ENCODE data around the gene ABCC2. TPM values are rescaled to one million over a fixed set of nuclear protein-coding genes. Genes with fewer than 3 reads are reported as not detected.

The ABCC2 gene
- total RNA-seq, 2 experiments from 2014 or later, result 0.62 to 1.6 TPM

- ChIA-PET CTCF (interaction anchor here (0.6 to 4.4 kb wide), 47 partner anchors 9 to 636 kb away, joined by 3 to 131 read pairs (median 4); partner anchors contain the start of genes COX15, CUTC and DNMBP), POLR2A (interaction anchor here (0.5 to 0.9 kb wide), 3 partner anchors 31 to 205 kb away, joined by 3 read pairs; no protein-coding TSS in a partner anchor)
- ATAC-seq, result peak; percentile 95
- no peaks in the 10 kb centered on the region for H3K27me3 Mint-ChIP-seq
- peaks cover 3% of the 10 kb centered on the region for H3K4me1 Mint-ChIP-seq
- no peak overlapping the region for H3K27ac Mint-ChIP-seq
- H3K4me3 Mint-ChIP-seq, result no peak overlapping the region
- peak; percentile 81 for DNase-seq
- H3K9me3 Mint-ChIP-seq (ENCODE audit: low read depth), result no peaks in the 10 kb centered on the region
- no peaks in the 10 kb centered on the region for H3K36me3 Mint-ChIP-seq (ENCODE audit: low read depth)
- intact Hi-C loops (cut with DNase I, micrococcal nuclease), result loop anchor here (1.0 to 10.0 kb wide), 7 partner anchors 116 to 589 kb away; partner anchors contain the start of genes DNMBP (in 1 of the 2) and ERLIN1 (in 1 of the 2)
These were observed 63.5 kb downstream of the ABCC2 start for GRCh38 chr10:99845837-99846382.

- H3K9me3 Mint-ChIP-seq (ENCODE audit: low read depth), result no peaks in the 10 kb centered on the region
- no peaks in the 10 kb centered on the region for H3K27me3 Mint-ChIP-seq
- no peak for ATAC-seq
- H3K4me1 Mint-ChIP-seq, result peaks cover 3% of the 10 kb centered on the region
- ChIA-PET POLR2A (no interaction called here), CTCF (interaction anchor here (0.6 to 2.7 kb wide), 5 partner anchors 10 to 197 kb away, joined by 3 to 17 read pairs (median 4); no protein-coding TSS in a partner anchor)
- H3K36me3 Mint-ChIP-seq (ENCODE audit: low read depth), result no peaks in the 10 kb centered on the region
- H3K27ac Mint-ChIP-seq, result no peak overlapping the region
- DNase-seq, result no peak
- intact Hi-C loops (cut with DNase I, micrococcal nuclease), result loop anchor here (5.0 to 10.0 kb wide), 3 partner anchors 158 to 586 kb away; partner anchors contain the start of genes DNMBP (in 1 of the 2) and ERLIN1 (in 1 of the 2)
- H3K4me3 Mint-ChIP-seq, result no peak overlapping the region
These were observed 66.6 kb downstream of the ABCC2 start for GRCh38 chr10:99849057-99849456.

- no peak overlapping the region for H3K27ac Mint-ChIP-seq
- POLR2A ChIA-PET, result no interaction called here
These were observed 67.1 kb downstream of the ABCC2 start for GRCh38 chr10:99849536-99849935.

DNA sequence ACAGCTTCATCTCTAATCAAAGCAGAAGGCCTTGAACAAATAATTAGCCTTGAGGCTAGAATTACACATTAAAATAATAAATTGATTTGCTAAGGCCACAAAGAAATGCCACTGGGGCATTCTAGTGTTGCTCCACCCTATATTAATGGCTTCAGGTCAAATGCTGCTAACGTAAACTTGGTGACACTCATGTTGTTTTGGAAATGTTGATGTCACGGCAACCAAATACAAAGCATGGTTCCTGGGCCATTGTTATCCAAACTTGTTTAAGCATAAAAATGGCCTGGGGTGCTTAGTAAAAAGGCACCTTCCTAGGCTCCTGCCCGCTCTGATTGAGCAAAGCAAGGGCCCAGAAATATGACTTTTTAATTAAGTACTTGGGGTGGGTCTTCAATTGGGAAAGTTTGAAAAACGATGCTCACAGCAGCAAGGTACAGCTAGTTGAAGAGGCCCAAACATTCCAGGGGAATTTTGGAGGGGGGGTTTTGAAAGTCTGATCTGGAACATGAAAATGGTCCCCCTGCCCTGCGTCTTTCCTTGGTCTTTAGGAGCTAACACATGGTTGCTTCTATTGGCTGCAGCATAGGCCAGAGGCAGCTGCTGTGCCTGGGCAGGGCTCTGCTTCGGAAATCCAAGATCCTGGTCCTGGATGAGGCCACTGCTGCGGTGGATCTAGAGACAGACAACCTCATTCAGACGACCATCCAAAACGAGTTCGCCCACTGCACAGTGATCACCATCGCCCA, 67.8 kb downstream of the ABCC2 start:
- no peaks in the 10 kb centered on the region for H3K36me3 Mint-ChIP-seq (ENCODE audit: low read depth)
- CTCF ChIA-PET, result interaction anchor here (0.5 to 2.7 kb wide), 7 partner anchors 9 to 196 kb away, joined by 3 to 17 read pairs (median 4); no protein-coding TSS in a partner anchor
- POLR2A ChIA-PET, result no interaction called here
- no peak overlapping the region for H3K27ac Mint-ChIP-seq
- H3K4me3 Mint-ChIP-seq, result no peak overlapping the region
- no peak for ATAC-seq
- peaks cover 3% of the 10 kb centered on the region for H3K4me1 Mint-ChIP-seq
- intact Hi-C loops (cut with DNase I, micrococcal nuclease), result no loop called here
- DNase-seq, result no peak
- H3K9me3 Mint-ChIP-seq (ENCODE audit: low read depth), result no peaks in the 10 kb centered on the region
- H3K27me3 Mint-ChIP-seq, result no peaks in the 10 kb centered on the region

More at GRCh38 chr10:99849536-99849935, 67.1 kb downstream of the ABCC2 start:
- DNase-seq (no peak), ATAC-seq (no peak)
- Mint-ChIP-seq H3K4me1 (peaks cover 3% of the 10 kb centered on the region), H3K27me3 (no peaks in the 10 kb centered on the region), H3K4me3 (no peak overlapping the region), H3K36me3 (ENCODE audit: low read depth) (no peaks in the 10 kb centered on the region), H3K9me3 (ENCODE audit: low read depth) (no peaks in the 10 kb centered on the region)
- intact Hi-C loops (cut with DNase I, micrococcal nuclease), result loop anchor here (5.0 to 10.0 kb wide), 3 partner anchors 158 to 585 kb away; partner anchors contain the start of genes DNMBP (in 1 of the 2) and ERLIN1 (in 1 of the 2)
- CTCF ChIA-PET, result interaction anchor here (0.6 to 2.7 kb wide), 6 partner anchors 10 to 196 kb away, joined by 3 to 17 read pairs (median 4); no protein-coding TSS in a partner anchor

DNA sequence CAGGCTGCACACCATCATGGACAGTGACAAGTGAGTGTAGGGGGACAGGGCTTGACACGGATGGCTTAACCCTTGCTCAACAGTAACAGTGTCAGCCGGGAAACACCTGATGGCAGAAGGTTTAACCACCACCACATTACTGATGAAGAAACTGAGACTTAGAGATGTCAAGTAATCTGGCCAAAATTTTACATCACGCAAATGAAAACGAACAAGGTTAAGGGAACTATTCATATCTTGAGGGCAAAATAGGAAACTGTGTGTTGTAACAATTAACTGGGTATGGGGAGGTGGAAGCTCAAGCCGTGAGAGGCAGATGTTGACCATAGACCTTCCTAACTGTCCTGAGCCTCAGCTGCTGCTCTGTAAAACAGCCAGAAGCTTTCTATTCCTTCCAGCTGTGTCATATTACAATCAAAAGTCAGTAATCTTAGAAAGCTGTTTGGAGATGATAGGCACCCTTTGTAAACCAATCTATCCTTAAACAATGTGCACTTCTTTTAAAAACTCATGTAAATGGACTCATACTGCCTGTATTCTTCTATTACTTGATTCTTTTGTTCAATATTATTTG, 68.4 kb downstream of the ABCC2 start:
- intact Hi-C loops (cut with DNase I, micrococcal nuclease), result no loop called here
- H3K27ac Mint-ChIP-seq, result no peak overlapping the region

DNA sequence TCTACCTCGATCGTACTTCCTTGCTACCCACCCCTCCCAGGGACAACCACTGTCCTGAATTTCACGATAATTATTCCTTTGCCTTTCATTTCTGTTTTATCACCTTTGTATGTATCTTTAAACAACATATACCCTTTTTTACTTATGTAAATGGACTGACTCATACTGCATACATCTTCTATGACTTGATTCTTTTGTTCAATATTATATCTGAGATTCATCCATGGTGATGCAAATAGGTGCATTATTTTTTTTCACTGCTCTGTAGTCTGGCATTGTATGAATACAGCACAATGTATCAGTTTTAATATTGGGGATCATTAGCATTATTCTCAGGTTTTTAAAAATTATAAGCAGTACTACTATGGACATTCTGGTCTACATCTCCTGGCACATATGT, 69.4 kb downstream of the ABCC2 start:
- no peak for DNase-seq
- no peak overlapping the region for H3K4me3 Mint-ChIP-seq
- H3K27ac Mint-ChIP-seq, result no peak overlapping the region
- intact Hi-C loops (cut with DNase I, micrococcal nuclease), result no loop called here
- no peaks in the 10 kb centered on the region for H3K4me1 Mint-ChIP-seq
- no peaks in the 10 kb centered on the region for H3K36me3 Mint-ChIP-seq (ENCODE audit: low read depth)
- ChIA-PET POLR2A (no interaction called here), CTCF (interaction anchor here (1.1 to 5.0 kb wide), 2 partner anchors 167 to 194 kb away, joined by 4 to 33 read pairs; no protein-coding TSS in a partner anchor)
- no peaks in the 10 kb centered on the region for H3K9me3 Mint-ChIP-seq (ENCODE audit: low read depth)
- ATAC-seq, result no peak
- H3K27me3 Mint-ChIP-seq, result no peaks in the 10 kb centered on the region

More for the DNA sequence above, 68.4 kb downstream of the ABCC2 start:
- DNase-seq (no peak), ATAC-seq (no peak)
- peaks cover 3% of the 10 kb centered on the region for H3K4me1 Mint-ChIP-seq
- no peak overlapping the region for H3K4me3 Mint-ChIP-seq
- H3K27me3 Mint-ChIP-seq, result no peaks in the 10 kb centered on the region
- H3K9me3 Mint-ChIP-seq (ENCODE audit: low read depth), result no peaks in the 10 kb centered on the region
- ChIA-PET CTCF (interaction anchor here (0.5 to 1.1 kb wide), 3 partner anchors 10 to 192 kb away, joined by 3 to 6 read pairs (median 3); no protein-coding TSS in a partner anchor), POLR2A (no interaction called here)
- no peaks in the 10 kb centered on the region for H3K36me3 Mint-ChIP-seq (ENCODE audit: low read depth)

DNA sequence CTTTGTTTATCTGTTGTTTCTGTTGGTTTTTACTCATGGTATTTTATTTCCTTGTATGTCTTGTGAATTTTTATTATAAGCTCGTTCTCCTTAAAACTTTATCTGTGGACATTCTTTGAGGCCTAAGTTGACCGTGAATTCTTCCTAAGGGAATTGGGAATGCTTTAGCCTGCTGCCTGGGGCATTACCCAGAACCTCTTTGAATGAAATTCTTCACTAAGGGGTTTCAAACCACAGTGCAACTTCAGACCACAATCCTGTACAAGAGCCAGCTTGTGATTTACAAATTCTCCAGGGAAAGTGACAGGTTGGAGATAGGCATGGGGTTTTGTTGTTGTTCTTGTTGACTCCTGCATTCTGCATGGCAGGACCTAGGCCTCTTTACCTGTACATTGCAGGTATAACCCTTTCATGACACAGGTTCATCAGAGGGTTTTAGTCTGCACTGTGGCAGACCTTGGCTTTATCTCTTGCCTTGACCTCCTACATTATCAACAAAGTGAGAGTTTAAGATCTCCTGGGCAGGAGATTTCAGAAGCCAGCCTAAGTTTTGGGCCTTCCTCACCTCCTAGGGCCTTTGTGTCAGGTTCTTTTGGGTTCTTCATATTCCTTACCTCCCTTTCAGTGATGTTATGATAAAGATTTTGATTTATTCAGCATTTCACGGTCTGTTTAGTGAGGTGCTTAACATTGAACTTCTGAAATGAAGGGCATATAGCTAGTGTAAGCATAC, 70.2 kb downstream of the ABCC2 start:
- H3K4me3 Mint-ChIP-seq, result no peak overlapping the region
- ChIA-PET POLR2A (no interaction called here), CTCF (interaction anchor here (1.1 to 5.0 kb wide), 2 partner anchors 166 to 193 kb away, joined by 4 to 33 read pairs; no protein-coding TSS in a partner anchor)
- no peak overlapping the region for H3K27ac Mint-ChIP-seq
- H3K4me1 Mint-ChIP-seq, result no peaks in the 10 kb centered on the region
- DNase-seq, result no peak
- H3K36me3 Mint-ChIP-seq (ENCODE audit: low read depth), result no peaks in the 10 kb centered on the region
- intact Hi-C loops (cut with DNase I, micrococcal nuclease), result no loop called here
- no peak for ATAC-seq
- peaks cover under 1% of the 10 kb centered on the region for H3K27me3 Mint-ChIP-seq
- no peaks in the 10 kb centered on the region for H3K9me3 Mint-ChIP-seq (ENCODE audit: low read depth)

- intact Hi-C loops (cut with DNase I, micrococcal nuclease), result no loop called here
- H3K4me1 Mint-ChIP-seq, result no peaks in the 10 kb centered on the region
These were observed 71.2 kb downstream of the ABCC2 start for GRCh38 chr10:99853655-99854054.

DNA sequence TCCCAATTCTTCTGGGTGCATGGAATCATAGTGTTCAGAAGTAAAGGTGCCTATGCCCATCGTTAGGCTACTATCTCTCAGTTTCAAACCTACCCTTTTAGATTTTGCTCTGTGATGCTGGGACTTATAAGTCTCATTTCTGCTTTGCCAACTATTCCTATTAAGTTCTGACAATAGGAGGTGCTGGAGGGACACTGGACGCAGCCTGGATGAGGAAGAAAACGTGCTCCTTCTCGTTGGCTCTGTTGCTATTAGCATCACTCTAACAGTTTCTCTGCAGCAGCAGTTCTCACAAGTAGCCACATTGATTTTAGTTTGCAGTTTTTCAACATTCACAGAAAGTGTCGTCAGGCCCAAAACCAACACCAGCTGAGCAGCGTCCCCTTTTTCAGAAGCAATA, 72.4 kb downstream of the ABCC2 start:
- Mint-ChIP-seq H3K36me3 (ENCODE audit: low read depth) (no peaks in the 10 kb centered on the region), H3K27me3 (peaks cover 9% of the 10 kb centered on the region), H3K9me3 (ENCODE audit: low read depth) (no peaks in the 10 kb centered on the region), H3K4me1 (no peaks in the 10 kb centered on the region), H3K4me3 (no peak overlapping the region), H3K27ac (no peak overlapping the region)
- ChIA-PET POLR2A (no interaction called here), CTCF (interaction anchor here (5.0 to 7.0 kb wide), 2 partner anchors 9 to 191 kb away, joined by 33 to 42 read pairs; no protein-coding TSS in a partner anchor)
- intact Hi-C loops (cut with DNase I, micrococcal nuclease), result no loop called here
- ATAC-seq (no peak), DNase-seq (no peak)

More at GRCh38 chr10:99853655-99854054, 71.2 kb downstream of the ABCC2 start:
- no peak for ATAC-seq
- ChIA-PET CTCF (interaction anchor here (0.8 to 7.0 kb wide), 5 partner anchors 8 to 195 kb away, joined by 3 to 42 read pairs (median 4); no protein-coding TSS in a partner anchor), POLR2A (no interaction called here)
- H3K27me3 Mint-ChIP-seq, result peaks cover 4% of the 10 kb centered on the region
- no peak overlapping the region for H3K27ac Mint-ChIP-seq
- no peaks in the 10 kb centered on the region for H3K9me3 Mint-ChIP-seq (ENCODE audit: low read depth)
- no peak for DNase-seq
- H3K4me3 Mint-ChIP-seq, result no peak overlapping the region
- H3K36me3 Mint-ChIP-seq (ENCODE audit: low read depth), result no peaks in the 10 kb centered on the region

DNA sequence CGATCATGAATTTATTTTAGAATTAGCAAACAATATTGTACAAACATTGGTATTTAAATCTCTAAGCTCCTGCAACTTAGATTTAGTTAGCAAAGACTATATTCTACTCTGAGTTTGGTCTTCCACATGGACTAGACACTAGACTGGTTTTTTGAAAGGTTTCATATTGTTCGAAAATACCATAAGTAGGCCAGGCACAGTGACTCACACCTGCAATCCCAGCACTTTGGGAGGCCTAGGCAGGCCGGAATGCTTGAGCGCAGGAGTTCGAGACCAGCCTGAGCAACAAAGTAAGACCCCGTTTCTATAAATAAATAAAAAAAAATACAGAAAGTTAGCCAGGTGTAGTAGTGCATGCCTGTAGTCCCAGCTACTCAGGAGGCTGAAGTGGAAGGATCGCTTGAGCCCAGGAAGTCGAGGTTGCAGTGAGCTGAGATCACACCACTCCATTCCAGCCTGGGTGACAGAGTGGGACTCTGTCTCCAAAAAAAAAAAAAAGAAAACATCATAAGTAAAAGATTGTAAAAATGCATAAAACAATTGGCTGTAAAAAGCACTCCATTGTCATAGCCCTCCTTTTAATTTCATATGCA, 73.1 kb downstream of the ABCC2 start:
- Mint-ChIP-seq H3K4me3 (no peak overlapping the region), H3K36me3 (ENCODE audit: low read depth) (no peaks in the 10 kb centered on the region), H3K9me3 (ENCODE audit: low read depth) (no peaks in the 10 kb centered on the region), H3K27me3 (peaks cover 9% of the 10 kb centered on the region), H3K27ac (no peak overlapping the region), H3K4me1 (no peaks in the 10 kb centered on the region)
- ATAC-seq (no peak), DNase-seq (no peak)
- ChIA-PET POLR2A (no interaction called here), CTCF (interaction anchor here (0.6 to 7.0 kb wide), 5 partner anchors 10 to 190 kb away, joined by 3 to 42 read pairs (median 4); no protein-coding TSS in a partner anchor)
- intact Hi-C loops (cut with DNase I, micrococcal nuclease), result no loop called here
